Endodermal cell (in vitro differentiated cells): ENCODE measurements around the gene NUP50. TPM values are rescaled to one million over a fixed set of nuclear protein-coding genes. Genes with fewer than 3 reads are reported as not detected.

Experiments used
- DNase-seq: peaks from one replicate; pipeline ENCODE4 v3.0.0-alpha.2; 2017
- H3K27ac ChIP-seq: 2 replicates; pipeline ENCODE4 v1.5.1; 2013; ENCODE audit warnings: mild to moderate bottlenecking, low read depth, low read length, moderate library complexity
- H3K27me3 ChIP-seq: 2 replicates; pipeline ENCODE4 v1.6.1; 2013; ENCODE audit warnings: mild to moderate bottlenecking, low read length, moderate library complexity; ENCODE audit not compliant: insufficient read depth, control insufficient read depth, poor library complexity, severe bottlenecking
- H3K36me3 ChIP-seq: 2 replicates; pipeline ENCODE4 v1.7.0; 2013; ENCODE audit warnings: mild to moderate bottlenecking, low read length, moderate library complexity; ENCODE audit not compliant: control insufficient read depth, insufficient read depth
- H3K4me1 ChIP-seq: one replicate; pipeline ENCODE4 v1.7.0; 2013; ENCODE audit warnings: low read length; ENCODE audit not compliant: control insufficient read depth, insufficient read depth
- H3K4me3 ChIP-seq: 2 replicates; pipeline ENCODE4 v1.5.1; 2013; ENCODE audit warnings: mild to moderate bottlenecking, low read length, moderate library complexity
- H3K9ac ChIP-seq: 2 replicates; pipeline ENCODE4 v1.6.1; 2013; ENCODE audit warnings: mild to moderate bottlenecking, low read length, moderate library complexity; ENCODE audit not compliant: poor library complexity, severe bottlenecking; ENCODE audit errors: extremely low read depth
- H3K9me3 ChIP-seq: 2 replicates; pipeline ENCODE4 v1.6.1; 2013; ENCODE audit warnings: mild to moderate bottlenecking, low read length, moderate library complexity; ENCODE audit not compliant: control insufficient read depth
- H3K27ac Mint-ChIP-seq: 2 replicates; pipeline ENCODE4 v1.8.0; 2020; ENCODE audit warnings: mixed read lengths
- H3K27me3 Mint-ChIP-seq: 2 replicates; pipeline ENCODE4 v1.8.0; 2021; ENCODE audit warnings: mild to moderate bottlenecking, mixed read lengths; ENCODE audit not compliant: insufficient read depth
- H3K36me3 Mint-ChIP-seq: 2 replicates; pipeline ENCODE4 v1.8.0; 2020; ENCODE audit warnings: low read depth, mixed read lengths
- H3K4me1 Mint-ChIP-seq: 2 replicates; pipeline ENCODE4 v1.8.0; 2020; ENCODE audit warnings: mixed read lengths
- H3K4me3 Mint-ChIP-seq: 2 replicates; pipeline ENCODE4 v1.8.0; 2020; ENCODE audit warnings: mild to moderate bottlenecking, moderate library complexity, mixed read lengths
- H3K9me3 Mint-ChIP-seq: 2 replicates; pipeline ENCODE4 v1.8.0; 2020; ENCODE audit warnings: mild to moderate bottlenecking, mixed read lengths
- CTCF ChIP-seq: fragments of 200-600 bp; sonication (generic); conservative IDR thresholded peaks from 2 replicates; pipeline ENCODE4 v1.5.0; 2021; ENCODE audit warnings: antibody characterized with exemption, mild to moderate bottlenecking
- WGBS, 2 experiments: methylation state at CpG; one replicate each; pipeline versions ENCODE4 v1.1.5 to v1.1.7; 2013; ENCODE audit warnings: missing lambda C conversion rate in 2 of 2, mixed read lengths in 1 of 2; ENCODE audit not compliant: insufficient coverage in 1 of 2, insufficient read length in 1 of 2; 5-methylcytosine and 5-hydroxymethylcytosine counted together
- total RNA-seq, 2 donors: library from RNA; stranded (reverse); fragmentation: NEBNext Ultra II Directional in 1 of 2; extraction: Animal tissue kit (Norgen Biotek cat#: 25700) in 1 of 2; gene quantifications; 2 replicates in 1 of 2; 3 replicates in 1 of 2; pipeline ENCODE4 v1.2.1, GENCODE V29; 2021

Gene NUP50
- total RNA-seq, 2 donors from 2014 or later = 101 to 115 TPM

GRCh38 chr22:45150139-45150538, 13.6 kb upstream of the NUP50 start:
- H3K9me3 ChIP-seq = peaks cover 4% of the 10 kb centered on the region
- DNase-seq = no peak
- Mint-ChIP-seq H3K4me3 (no peak overlapping the region), H3K27me3 (peaks cover 1% of the 10 kb centered on the region), H3K4me1 (peaks cover 5% of the 10 kb centered on the region), H3K36me3 (peaks cover 23% of the 10 kb centered on the region), H3K9me3 (peaks cover 7% of the 10 kb centered on the region), H3K27ac (peak overlapping the region; percentile 5)
- no peak overlapping the region for H3K4me3 ChIP-seq
- no peak for TF ChIP-seq CTCF
- WGBS, 2 experiments = 25 to 72% methylated on average over 1 to 2 of the region's 2 CpGs
- peaks cover 30% of the 10 kb centered on the region for H3K36me3 ChIP-seq
- H3K4me1 ChIP-seq = no peaks in the 10 kb centered on the region
- H3K9ac ChIP-seq = no peak overlapping the region
- H3K27me3 ChIP-seq = no peaks in the 10 kb centered on the region
- no peak overlapping the region for H3K27ac ChIP-seq

GRCh38 chr22:45151503-45151902, 12.2 kb upstream of the NUP50 start:
- Histone ChIP-seq H3K27ac (no peak overlapping the region), H3K9ac (no peak overlapping the region), H3K36me3 (peaks cover 40% of the 10 kb centered on the region), H3K4me3 (no peak overlapping the region), H3K9me3 (no peaks in the 10 kb centered on the region), H3K4me1 (no peaks in the 10 kb centered on the region), H3K27me3 (no peaks in the 10 kb centered on the region)
- no peak for TF ChIP-seq CTCF
- Mint-ChIP-seq H3K4me1 (peaks cover 5% of the 10 kb centered on the region), H3K27me3 (no peaks in the 10 kb centered on the region), H3K9me3 (peaks cover 2% of the 10 kb centered on the region), H3K27ac (no peak overlapping the region), H3K4me3 (no peak overlapping the region), H3K36me3 (peaks cover 19% of the 10 kb centered on the region)
- no peak for DNase-seq
- WGBS, 2 experiments = 97 to 98% methylated on average over 5 to 6 of the region's 6 CpGs

GRCh38 chr22:45154383-45154782, 9.3 kb upstream of the NUP50 start:
- H3K4me3 ChIP-seq = no peak overlapping the region
- WGBS, 2 experiments = 94% methylated on average over 2 to 3 of the region's 3 CpGs
- H3K36me3 ChIP-seq = peaks cover 49% of the 10 kb centered on the region
- peaks cover 7% of the 10 kb centered on the region for H3K4me1 ChIP-seq
- Mint-ChIP-seq H3K27ac (no peak overlapping the region), H3K36me3 (peaks cover 35% of the 10 kb centered on the region), H3K4me1 (peaks cover 29% of the 10 kb centered on the region), H3K27me3 (no peaks in the 10 kb centered on the region), H3K4me3 (no peak overlapping the region), H3K9me3 (no peaks in the 10 kb centered on the region)
- H3K9me3 ChIP-seq = no peaks in the 10 kb centered on the region
- TF ChIP-seq CTCF = no peak
- DNase-seq = no peak
- no peak overlapping the region for H3K9ac ChIP-seq
- no peaks in the 10 kb centered on the region for H3K27me3 ChIP-seq
- no peak overlapping the region for H3K27ac ChIP-seq
